ENCODE results near the gene HSPB7. TPM values are rescaled to one million over a fixed set of nuclear protein-coding genes. Genes with fewer than 3 reads are reported as not detected.
"Not testable (repeated sequence)": the region's sequence is repeated elsewhere in the genome, so short reads cannot be mapped to it uniquely, and the experiment has no call there.

Gene HSPB7
- total and polyA plus RNA-seq, 2 donors (not counting 3 experiments of a cell fraction or from before 2014, with no cell fraction given), result not detected

DNA sequence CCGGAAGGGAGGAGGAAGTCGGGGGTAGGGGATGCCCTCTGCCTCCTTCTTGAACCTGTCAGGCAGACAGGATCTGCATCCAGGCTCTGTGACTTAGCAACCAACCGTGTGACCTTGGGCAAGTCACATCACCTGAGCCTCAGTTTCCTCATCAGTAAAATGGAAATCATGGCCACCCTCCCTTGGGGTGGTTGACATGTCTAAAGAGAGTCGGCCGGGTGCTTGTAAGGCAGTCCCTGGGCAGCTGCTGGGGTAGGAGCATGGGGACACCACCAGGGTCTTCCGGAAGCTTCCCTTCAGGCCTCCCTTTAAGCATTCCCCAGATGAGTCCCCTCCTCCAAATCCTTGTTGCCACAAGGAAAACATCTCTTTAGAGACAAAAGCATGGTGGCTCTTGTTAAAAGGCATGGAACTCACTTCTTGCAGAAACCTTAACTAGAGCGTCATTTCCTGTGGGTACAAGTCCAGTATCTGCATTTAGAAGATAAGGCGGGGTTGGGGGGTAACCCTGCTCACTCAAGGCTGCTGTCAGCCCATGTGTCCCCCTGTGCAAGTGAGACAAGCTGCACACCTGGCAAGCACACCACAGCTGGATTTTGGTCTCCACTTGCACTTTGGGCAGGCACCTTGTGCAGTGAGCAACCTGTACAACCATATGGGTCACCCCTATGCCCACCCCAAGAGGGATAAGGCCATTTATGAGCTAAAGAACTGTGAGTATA, 36.1 kb upstream of the HSPB7 start:
- no peak for TF ChIP-seq GATA2 (IDR thresholded peaks at IDR 0.05; ENCODE audit: insufficient read depth, insufficient read length, low read depth, low read length)
- TF ChIP-seq EZH2 (IDR thresholded peaks at IDR 0.05; ENCODE audit: borderline replicate concordance, low read depth, low read length, severe bottlenecking), result no peak
- no peak for TF ChIP-seq FOS (IDR thresholded peaks at IDR 0.05; ENCODE audit: borderline replicate concordance, insufficient read depth, low read length)
- TF ChIP-seq, protein P1, sequence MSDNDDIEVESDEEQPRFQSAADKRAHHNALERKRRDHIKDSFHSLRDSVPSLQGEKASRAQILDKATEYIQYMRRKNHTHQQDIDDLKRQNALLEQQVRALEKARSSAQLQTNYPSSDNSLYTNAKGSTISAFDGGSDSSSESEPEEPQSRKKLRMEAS (IDR thresholded peaks at IDR 0.05; ENCODE audit: insufficient read depth, insufficient read length), result no peak
- TF ChIP-seq, protein P2, sequence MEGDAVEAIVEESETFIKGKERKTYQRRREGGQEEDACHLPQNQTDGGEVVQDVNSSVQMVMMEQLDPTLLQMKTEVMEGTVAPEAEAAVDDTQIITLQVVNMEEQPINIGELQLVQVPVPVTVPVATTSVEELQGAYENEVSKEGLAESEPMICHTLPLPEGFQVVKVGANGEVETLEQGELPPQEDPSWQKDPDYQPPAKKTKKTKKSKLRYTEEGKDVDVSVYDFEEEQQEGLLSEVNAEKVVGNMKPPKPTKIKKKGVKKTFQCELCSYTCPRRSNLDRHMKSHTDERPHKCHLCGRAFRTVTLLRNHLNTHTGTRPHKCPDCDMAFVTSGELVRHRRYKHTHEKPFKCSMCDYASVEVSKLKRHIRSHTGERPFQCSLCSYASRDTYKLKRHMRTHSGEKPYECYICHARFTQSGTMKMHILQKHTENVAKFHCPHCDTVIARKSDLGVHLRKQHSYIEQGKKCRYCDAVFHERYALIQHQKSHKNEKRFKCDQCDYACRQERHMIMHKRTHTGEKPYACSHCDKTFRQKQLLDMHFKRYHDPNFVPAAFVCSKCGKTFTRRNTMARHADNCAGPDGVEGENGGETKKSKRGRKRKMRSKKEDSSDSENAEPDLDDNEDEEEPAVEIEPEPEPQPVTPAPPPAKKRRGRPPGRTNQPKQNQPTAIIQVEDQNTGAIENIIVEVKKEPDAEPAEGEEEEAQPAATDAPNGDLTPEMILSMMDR (IDR thresholded peaks at IDR 0.05; ENCODE audit: extremely low read depth in 1 of 2, insufficient read depth in 1 of 2, low read depth in 1 of 2, low read length in 2 of 2), result no peak
- TF ChIP-seq JUN (IDR thresholded peaks at IDR 0.05; ENCODE audit: borderline replicate concordance, insufficient read depth, insufficient read length, low read depth), result no peak
- no peak for TF ChIP-seq MYC (IDR thresholded peaks at IDR 0.05; ENCODE audit: low read depth, low read length)
- Histone ChIP-seq H3K79me2 (ENCODE audit: control insufficient read depth, insufficient read depth, low read length) (no peaks in the 10 kb centered on the region), H2AFZ (ENCODE audit: low read depth, low read length) (no peak overlapping the region), H3K9me3 (replicated peaks; ENCODE audit: control insufficient read depth, insufficient read depth, low read length) (no peaks in the 10 kb centered on the region), H3K9me1 (replicated peaks; ENCODE audit: control insufficient read depth, extremely low read depth, insufficient read depth, low read length) (no peaks in the 10 kb centered on the region), H3K4me3 (replicated peaks in 1 of 3; ENCODE audit: insufficient read depth in 1 of 3, low read depth in 1 of 3, low read length in 3 of 3) (no peak overlapping the region), H3K4me2 (ENCODE audit: insufficient read depth, low read length) (no peak overlapping the region), H3K27me3 (ENCODE audit: control insufficient read depth in 2 of 2, insufficient read depth in 2 of 2, low read length in 2 of 2) (peaks cover 0 to 4% of the 10 kb centered on the region in 2 experiments), H3K36me3 (ENCODE audit: control insufficient read depth in 2 of 2, extremely low read depth in 1 of 2, insufficient read depth in 2 of 2, low read length in 2 of 2) (no peaks in the 10 kb centered on the region), H3K9ac (replicated peaks; ENCODE audit: extremely low read depth, insufficient read depth, low read length) (no peak overlapping the region), H3K4me1 (ENCODE audit: control insufficient read depth, extremely low read depth, insufficient read depth, low read length) (no peaks in the 10 kb centered on the region), H4K20me1 (replicated peaks; ENCODE audit: control insufficient read depth, extremely low read depth, insufficient read depth, low read length) (no peaks in the 10 kb centered on the region), H3K27ac (ENCODE audit: insufficient read depth, low read depth, low read length) (no peak overlapping the region)
- dilution Hi-C loops (cut with MboI; ENCODE audit: extremely low pct_ligation_motif_present, low sequenced_read_pairs), result no loop called here
- intact Hi-C loops (cut with micrococcal nuclease), result no loop called here
- BruUV-seq (replicated peaks), result no TSS peak
- ChIA-PET POLR2A (no interaction called here), CTCF (interaction anchor here (0.8 to 3.6 kb wide), 4 partner anchors 8 to 262 kb away, joined by 3 to 19 read pairs (median 4); no protein-coding TSS in a partner anchor)
- FAIRE-seq (no peak), DNase-seq (ENCODE audit: low read depth, low spot score) (no peak)

DNA sequence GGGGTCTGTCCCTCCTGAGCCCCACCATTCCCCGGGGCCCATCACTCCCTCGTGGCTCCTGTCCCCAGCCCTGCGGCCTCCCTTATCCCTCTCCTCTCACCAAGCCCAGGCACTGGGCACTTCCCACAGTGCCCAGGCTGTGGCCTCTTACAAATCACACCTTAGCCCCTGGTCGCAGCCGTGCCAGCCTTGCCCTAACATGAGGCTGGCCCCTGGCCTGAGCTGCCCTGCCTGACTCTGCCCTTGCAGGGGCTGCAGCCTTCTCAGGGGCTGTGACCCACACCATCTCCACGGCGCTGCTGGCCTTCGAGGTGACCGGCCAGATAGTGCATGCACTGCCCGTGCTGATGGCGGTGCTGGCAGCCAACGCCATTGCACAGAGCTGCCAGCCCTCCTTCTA, 34.1 kb upstream of the HSPB7 start:
- H3K79me2 ChIP-seq (ENCODE audit: control insufficient read depth, insufficient read depth, low read length); H3K4me1 ChIP-seq (ENCODE audit: control insufficient read depth, extremely low read depth, insufficient read depth, low read length); H3K9ac ChIP-seq (replicated peaks; ENCODE audit: extremely low read depth, insufficient read depth, low read length); FAIRE-seq; CTCF ChIA-PET; H3K9me3 ChIP-seq (replicated peaks; ENCODE audit: control insufficient read depth, insufficient read depth, low read length); H2AFZ ChIP-seq (ENCODE audit: low read depth, low read length); H4K20me1 ChIP-seq (replicated peaks; ENCODE audit: control insufficient read depth, extremely low read depth, insufficient read depth, low read length); POLR2A ChIA-PET; H3K36me3 ChIP-seq (ENCODE audit: control insufficient read depth in 2 of 2, extremely low read depth in 1 of 2, insufficient read depth in 2 of 2, low read length in 2 of 2); H3K4me2 ChIP-seq (ENCODE audit: insufficient read depth, low read length); DNase-seq (ENCODE audit: low read depth, low spot score); BruUV-seq (replicated peaks); intact Hi-C loops (cut with micrococcal nuclease); H3K27me3 ChIP-seq (ENCODE audit: control insufficient read depth in 2 of 2, insufficient read depth in 2 of 2, low read length in 2 of 2); dilution Hi-C loops (cut with MboI; ENCODE audit: extremely low pct_ligation_motif_present, low sequenced_read_pairs); H3K4me3 ChIP-seq (replicated peaks in 1 of 3; ENCODE audit: insufficient read depth in 1 of 3, low read depth in 1 of 3, low read length in 3 of 3); H3K27ac ChIP-seq (ENCODE audit: insufficient read depth, low read depth, low read length); H3K9me1 ChIP-seq (replicated peaks; ENCODE audit: control insufficient read depth, extremely low read depth, insufficient read depth, low read length): not testable (repeated sequence)

Measured in endothelial cell of umbilical vein (primary cell).